Measurements from ENCODE around the gene MAML3.

The MAML3 gene

DNA sequence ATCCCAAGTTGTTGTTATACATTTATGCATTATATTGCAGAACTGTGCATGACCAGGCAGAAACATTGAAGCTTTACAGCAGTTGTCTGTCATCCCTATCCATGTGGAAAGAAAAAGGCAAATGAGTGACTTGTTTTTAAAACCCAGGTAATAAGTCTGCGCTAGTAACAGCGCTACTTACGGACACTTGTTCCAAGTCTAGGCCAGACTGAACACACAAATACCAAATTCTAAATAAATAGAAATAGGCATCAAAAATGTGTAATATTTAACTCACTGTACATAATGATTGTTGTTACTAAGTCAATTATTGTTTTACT, 548 bp upstream of the MAML3 start:
- no peak for DNase-seq

GRCh38 chr4:140153419-140153717, 616 bp downstream of the MAML3 start:
- DNase-seq = peak; percentile 46

- DNase-seq = no peak
Measured at GRCh38 chr4:140152751-140153418, 1.1 kb downstream of the MAML3 start.

DNA sequence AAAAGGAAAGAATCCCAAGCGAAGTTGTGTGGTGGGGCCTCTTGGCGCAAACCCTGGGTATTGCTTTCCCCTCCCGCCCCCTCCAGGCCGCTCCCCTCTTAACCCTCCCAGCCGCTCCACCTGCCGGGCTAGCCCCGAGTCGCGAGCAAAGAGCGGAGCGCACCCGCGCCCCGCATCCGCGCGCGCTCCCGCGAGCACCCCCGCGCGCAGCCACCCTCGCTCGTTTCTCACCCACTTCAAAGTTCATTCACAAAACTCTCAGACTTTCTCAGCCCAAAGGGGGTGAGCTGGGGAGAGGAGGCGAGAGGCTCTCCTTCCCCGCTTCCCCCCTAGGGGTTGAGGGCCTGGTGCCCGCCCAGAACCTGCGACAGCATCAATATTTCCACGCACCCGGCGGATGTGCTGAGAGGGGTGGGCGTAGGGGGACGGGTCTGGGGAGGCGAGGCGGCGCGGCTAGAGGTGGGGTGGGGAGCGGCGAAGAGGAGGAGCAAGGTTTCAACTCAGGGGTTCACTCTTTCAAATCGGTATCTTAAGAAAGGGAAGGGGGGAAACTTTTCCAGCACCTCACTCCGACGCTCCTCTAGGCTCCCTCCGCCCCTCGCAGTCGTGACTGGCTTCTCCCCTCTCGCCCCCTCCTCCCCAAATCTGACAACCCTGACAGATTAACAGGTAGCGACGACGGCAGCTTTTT, 1.8 kb downstream of the MAML3 start:
- no peak for DNase-seq

DNA sequence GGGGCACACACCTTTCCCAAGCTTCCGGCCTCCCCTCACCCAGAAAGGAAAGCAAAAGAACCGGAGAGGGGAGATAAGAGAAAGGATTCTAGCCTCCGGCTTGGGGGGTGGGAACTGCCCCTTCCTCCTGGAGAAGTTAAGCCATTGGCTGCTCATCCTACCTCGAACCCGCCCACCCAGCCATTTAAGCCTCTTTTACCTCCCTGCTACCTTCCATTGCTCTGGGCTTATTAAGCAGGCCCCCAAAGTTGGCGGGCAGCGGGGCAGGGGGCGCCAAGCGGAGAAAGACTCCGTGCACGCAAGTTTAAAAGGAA, 2.3 kb downstream of the MAML3 start:
- DNase-seq = peak; percentile 94

DNA sequence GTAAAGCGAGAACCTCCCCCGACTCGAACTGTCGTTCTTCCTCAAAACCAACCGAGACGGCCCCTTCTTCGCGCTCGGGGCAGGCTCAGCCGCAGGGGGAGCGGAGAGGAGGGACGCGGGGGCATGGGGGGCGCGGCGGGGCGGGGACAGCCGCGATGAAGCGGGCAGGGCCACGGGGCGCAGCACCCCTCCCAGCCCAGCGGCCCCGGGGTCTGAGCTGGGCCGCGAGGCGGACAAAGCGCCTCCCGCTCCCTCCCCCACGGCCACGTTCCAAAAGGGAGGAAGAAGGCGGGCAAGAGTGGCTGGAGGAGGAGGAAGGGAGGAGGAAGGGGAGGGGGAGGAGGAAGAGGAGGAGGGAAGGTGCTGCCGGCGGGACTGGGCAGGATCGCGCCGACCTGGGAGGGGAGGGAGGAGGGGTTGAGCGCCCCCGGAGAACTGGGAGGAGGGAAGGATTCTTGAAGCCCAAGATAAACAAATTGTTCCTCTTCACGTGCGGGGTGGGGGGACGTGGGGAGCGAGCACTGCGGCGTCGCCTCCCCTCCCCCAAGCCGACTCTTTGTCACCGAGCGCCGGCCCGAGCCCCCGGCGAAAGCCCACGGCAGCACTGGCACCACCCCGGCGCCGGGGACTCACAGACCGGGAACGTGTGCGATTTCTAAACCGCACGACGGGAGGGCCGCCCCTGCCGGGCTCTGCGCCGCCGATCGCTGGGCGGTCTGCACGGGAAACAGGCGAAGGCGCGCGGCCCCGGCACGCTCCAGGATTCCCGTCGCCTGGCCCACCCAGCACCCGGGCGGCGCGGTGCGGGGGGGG, 2.9 kb downstream of the MAML3 start:
- peak; percentile 91 for DNase-seq

DNA sequence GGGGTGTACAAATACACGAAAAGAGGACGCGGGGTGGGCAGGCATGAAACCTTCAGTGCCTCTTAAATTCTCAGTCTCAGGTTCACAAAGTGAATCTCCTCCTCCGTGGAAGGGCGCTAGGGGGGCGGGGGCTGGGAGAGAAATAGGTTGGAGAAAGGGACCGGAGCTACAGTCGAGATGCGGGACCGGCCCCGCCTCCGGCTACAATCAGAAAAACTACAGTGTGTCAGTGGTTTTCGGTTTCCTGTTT, 3.4 kb downstream of the MAML3 start:
- no peak for DNase-seq

DNA sequence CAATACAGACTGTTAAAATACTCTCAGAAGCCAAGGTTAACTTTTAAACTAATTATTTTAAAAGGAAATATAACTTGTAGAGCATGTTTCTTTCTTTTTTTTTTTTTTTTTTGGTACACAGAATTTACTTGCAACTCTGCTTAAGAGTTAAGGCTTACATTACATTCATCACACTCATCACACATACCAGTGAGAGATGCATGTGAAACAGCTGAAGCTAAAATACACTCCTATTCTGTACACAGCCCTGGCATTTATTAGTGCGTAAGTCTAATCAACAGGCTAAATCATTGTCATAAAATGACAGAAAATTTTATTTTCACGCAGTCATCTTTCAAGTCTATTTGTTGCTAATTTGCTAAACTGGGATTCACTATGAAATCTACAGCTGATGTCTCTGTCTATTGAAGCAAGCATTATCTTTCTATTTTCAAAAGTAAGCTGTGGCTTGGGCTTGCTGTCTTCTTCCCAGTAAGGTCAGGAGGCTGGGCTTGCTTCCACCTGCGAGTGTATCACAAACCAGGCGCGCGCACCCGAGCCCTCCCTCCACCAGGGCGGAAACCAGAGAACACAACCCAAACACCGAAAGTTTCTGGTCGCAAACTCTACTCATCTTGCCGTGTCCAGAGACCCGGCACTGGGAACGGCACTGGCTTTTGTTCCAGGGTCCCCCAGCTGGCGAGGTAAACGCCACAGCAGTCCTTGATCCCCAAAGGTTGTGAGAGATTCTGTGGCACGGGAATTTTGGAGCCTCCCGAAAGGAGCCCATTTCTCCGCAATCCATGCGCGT, 3.9 kb downstream of the MAML3 start:
- peak; percentile 79 for DNase-seq

GRCh38 chr4:140144050-140144449, 9.9 kb downstream of the MAML3 start:
- no peak for DNase-seq

- DNase-seq = no peak
Measured at GRCh38 chr4:140141210-140141835, 12.7 kb downstream of the MAML3 start.

- DNase-seq = no peak
Measured at GRCh38 chr4:140140566-140140965, 13.4 kb downstream of the MAML3 start.

DNA sequence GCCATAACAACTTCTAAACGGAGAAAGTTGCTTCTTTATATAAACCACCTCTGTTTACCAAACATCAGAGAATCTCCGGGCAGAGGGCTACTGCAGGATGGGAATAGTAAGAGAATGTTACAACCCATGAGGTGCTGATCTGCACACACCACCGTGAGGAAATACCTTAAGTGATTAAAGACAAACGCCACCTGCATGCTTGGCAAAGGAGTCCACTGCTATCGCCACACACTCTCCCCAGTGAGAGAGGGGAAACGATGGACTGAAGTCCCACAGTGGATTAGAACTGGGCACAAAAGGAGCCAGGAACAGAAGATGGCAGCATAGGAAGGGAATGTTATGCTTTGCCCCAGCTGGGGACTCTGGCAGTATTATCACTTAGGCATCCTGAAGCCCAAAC, 15.6 kb downstream of the MAML3 start:
- DNase-seq = no peak

- DNase-seq = no peak
Measured at GRCh38 chr4:140137671-140138070, 16.3 kb downstream of the MAML3 start.

DNA sequence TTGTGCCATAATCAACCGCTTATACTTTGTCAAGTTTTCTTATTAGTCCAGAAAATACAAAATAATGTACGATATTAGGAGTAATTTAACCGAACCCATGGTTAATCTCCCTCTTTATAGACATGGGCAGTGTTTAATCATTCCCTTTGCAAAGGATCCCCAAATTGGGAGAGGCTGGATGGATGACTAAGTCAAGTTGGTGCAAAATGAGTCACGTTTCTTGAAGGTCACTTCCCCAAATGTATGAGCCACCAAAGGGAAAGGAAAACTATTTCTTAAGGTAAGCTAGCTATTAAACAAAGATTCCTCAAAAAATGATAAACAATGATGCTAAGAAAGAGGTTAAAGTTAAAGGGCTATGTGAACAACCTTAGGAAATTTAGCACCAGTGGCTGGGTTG, 17.5 kb downstream of the MAML3 start:
- no peak for DNase-seq

DNA sequence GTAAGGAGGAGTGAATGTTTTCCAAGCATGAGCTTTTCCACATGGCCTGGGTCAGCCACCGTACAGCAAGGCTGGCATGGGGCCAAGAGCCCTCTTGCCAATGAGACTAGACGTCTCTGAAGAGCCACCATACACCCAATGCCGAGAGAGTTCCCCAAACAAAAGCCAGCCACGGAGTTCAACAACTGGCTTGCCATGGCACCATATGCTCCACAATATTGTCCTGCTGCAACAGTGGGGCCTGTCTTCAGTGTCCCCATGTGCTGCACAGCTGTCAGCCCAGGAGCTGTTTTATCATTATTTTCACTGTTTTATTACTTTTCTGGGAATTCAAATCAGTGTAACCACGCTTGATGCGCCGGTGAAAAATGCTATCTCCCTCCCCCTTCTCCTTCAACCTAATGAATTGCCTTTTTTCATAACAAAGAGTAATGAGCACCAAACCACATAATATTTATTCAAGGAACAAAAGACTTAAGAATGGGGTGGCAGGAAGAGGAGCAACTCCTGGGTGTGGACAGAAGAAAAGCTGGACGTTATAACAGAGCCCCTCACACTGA, 18.4 kb downstream of the MAML3 start:
- DNase-seq = no peak

- no peak for DNase-seq
Measured at GRCh38 chr4:140134746-140135425, 19.1 kb downstream of the MAML3 start.

DNA sequence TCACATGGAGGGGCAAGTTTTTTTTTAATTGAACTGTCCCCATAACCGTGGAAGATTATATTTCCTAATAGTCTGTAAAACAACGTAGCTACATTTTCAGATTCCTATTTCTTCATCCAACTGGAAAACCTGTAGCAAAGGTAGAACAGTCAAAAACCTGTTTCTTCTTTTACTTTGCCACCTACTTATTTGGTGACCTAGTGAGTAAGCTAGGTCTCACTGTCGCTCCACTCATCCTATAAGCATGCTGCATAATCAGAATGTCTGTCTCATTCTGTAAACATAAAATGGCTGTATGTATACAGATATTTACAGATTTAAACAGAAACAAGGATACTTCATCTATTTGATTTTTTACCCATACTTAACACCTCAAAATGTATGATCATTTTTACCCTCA, 20.4 kb downstream of the MAML3 start:
- no peak for DNase-seq

DNA sequence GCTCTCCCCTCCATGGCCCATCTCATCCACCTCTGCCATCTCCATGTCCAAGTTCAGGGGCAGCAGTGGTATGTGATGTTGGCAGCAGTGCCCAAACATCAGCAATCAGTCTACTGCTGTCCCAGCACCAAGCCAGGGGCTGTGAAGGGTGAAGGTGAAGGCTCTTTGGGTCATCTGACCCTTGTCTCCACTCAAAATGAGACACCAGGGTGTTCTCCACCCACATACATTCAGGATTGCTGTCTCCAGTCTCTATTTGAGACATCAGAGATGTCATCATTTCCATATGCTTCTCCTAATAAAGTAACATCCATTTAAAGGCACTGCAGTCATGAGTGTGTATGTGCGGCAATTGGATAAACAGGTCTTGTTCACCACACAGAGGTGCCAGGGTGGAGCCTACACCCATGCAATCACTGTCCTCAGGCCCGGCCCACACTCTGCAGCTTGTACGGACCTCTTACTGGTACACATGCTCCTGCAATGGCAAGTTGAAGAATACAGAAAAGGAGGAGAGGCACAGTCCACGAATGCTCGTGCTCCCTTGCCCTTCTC, 22.2 kb downstream of the MAML3 start:
- DNase-seq = no peak

- DNase-seq = no peak
Measured at GRCh38 chr4:140130677-140131076, 23.3 kb downstream of the MAML3 start.

- DNase-seq = no peak
Measured at GRCh38 chr4:140127422-140127821, 26.6 kb downstream of the MAML3 start.

DNA sequence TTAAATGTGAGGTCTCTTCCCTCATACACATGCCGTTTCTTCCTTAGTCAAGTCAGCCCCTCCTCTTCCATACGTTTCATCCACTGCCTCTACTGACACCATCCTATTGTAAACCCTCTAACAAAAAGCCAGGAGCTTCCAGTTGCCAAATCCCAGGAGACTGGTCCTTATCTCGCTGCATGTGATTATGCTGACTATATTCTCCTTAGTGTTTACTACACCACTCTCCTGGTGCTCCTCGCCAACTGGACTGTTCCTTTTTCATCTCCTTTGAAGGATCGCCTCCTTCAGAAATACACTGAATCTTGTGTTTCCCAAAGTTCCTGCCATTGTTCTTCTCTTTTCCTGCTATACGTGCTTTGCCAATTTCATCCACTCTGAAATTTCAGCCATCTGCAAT, 27.7 kb downstream of the MAML3 start:
- DNase-seq = no peak

- DNase-seq = no peak
Measured at GRCh38 chr4:140125374-140125773, 28.6 kb downstream of the MAML3 start.
